HepG2 (cell line): ENCODE data around the gene MT1M. TPM values are rescaled to one million over a fixed set of nuclear protein-coding genes. Genes with fewer than 3 reads are reported as not detected.
A peak's percentile ranks its signal among the peaks of the same experiment; 100 is the strongest.

Source experiments
- CC2D1A ChIP-seq: sonication (generic); formaldehyde crosslinking; IDR thresholded peaks from 2 replicates; pipeline ENCODE4 v1.8.1; 2023; ENCODE audit warnings: mild to moderate bottlenecking, missing genetic modification reagents
- DNMT3B ChIP-seq: conservative IDR thresholded peaks from 2 replicates; pipeline ENCODE4 v1.6.1; 2016; ENCODE audit warnings: missing biosample characterization, control low read depth
- HNF4A ChIP-seq: sonication (generic); formaldehyde crosslinking; IDR thresholded peaks from 2 replicates; pipeline ENCODE4 v1.4.0; 2020; ENCODE audit warnings: missing genetic modification reagents
- TMF1 ChIP-seq: sonication (generic); formaldehyde crosslinking; IDR thresholded peaks from 2 replicates; pipeline ENCODE4 v1.8.1; 2022; ENCODE audit warnings: low read depth, missing genetic modification reagents
- TRIM24 ChIP-seq: sonication (generic); formaldehyde crosslinking; IDR thresholded peaks from 2 replicates; pipeline ENCODE4 v1.8.0; 2022; ENCODE audit warnings: mild to moderate bottlenecking, missing genetic modification reagents
- ZFP36L2 ChIP-seq: sonication (generic); formaldehyde crosslinking; IDR thresholded peaks from 2 replicates; pipeline ENCODE4 v1.4.0; 2020; ENCODE audit warnings: missing genetic modification reagents
- ZFP62 ChIP-seq: sonication (generic); formaldehyde crosslinking; IDR thresholded peaks from 2 replicates; pipeline ENCODE4 v1.4.0; 2020; ENCODE audit warnings: missing genetic modification reagents
- ZNF24 ChIP-seq: fragments of 450-650 bp; IDR thresholded peaks from 2 replicates; pipeline ENCODE4 v1.6.1; 2017; ENCODE audit warnings: antibody characterized with exemption, mild to moderate bottlenecking
- ZNF253 ChIP-seq: sonication (generic); formaldehyde crosslinking; IDR thresholded peaks from 2 replicates; pipeline ENCODE4 v1.8.0; 2022; ENCODE audit warnings: mild to moderate bottlenecking, missing genetic modification reagents, borderline replicate concordance
- ZNF282 ChIP-seq: fragments of 450-650 bp; IDR thresholded peaks from 2 replicates; pipeline ENCODE4 v1.6.1; 2018; ENCODE audit not compliant: partially characterized antibody
- ZNF431 ChIP-seq: sonication (generic); formaldehyde crosslinking; IDR thresholded peaks from 2 replicates; pipeline ENCODE4 v1.9.0; 2022; ENCODE audit warnings: missing genetic modification reagents, low read depth, mild to moderate bottlenecking, borderline replicate concordance
- ZNF460 ChIP-seq: sonication (generic); formaldehyde crosslinking; IDR thresholded peaks from 2 replicates; pipeline ENCODE4 v1.5.1; 2020; ENCODE audit warnings: missing genetic modification reagents, mild to moderate bottlenecking, borderline replicate concordance
- ZNF501 ChIP-seq: sonication (generic); formaldehyde crosslinking; IDR thresholded peaks from 2 replicates; pipeline ENCODE4 v1.5.1; 2020; ENCODE audit warnings: mild to moderate bottlenecking, moderate library complexity, missing genetic modification reagents
- polyA plus RNA-seq, 8 experiments: library from polyadenylated mRNA; depleted of rRNA in 3 of 8; stranded (reverse) in 7 of 8; unstranded in 1 of 8; fragments of >200 nt; fragmentation: Illumina TruSeq in 4 of 8; extraction: Trizol in 4 of 8; gene quantifications; 2 replicates each; pipeline versions ENCODE4 v1.2.1 to v1.2.3, GENCODE V29; 2011 to 2016; ENCODE audit warnings: low read depth in 4 of 8, missing spikeins in 1 of 8, mixed read lengths in 1 of 8; ENCODE audit not compliant: insufficient read depth in 1 of 8
- total RNA-seq, 5 experiments: library from RNA; depleted of rRNA; stranded (reverse); fragments of >200 nt; fragmentation: Illumina TruSeq; extraction: Trizol; gene quantifications; 2 replicates each; pipeline ENCODE4 v1.2.3, GENCODE V29; 2016; ENCODE audit warnings: low read depth in 1 of 5
- TF ChIP-seq, protein P1 (sequence below): sonication (generic); formaldehyde crosslinking; IDR thresholded peaks from 2 replicates; pipeline ENCODE4 v1.4.0; 2020; ENCODE audit warnings: missing genetic modification reagents
- TF ChIP-seq, protein P2 (sequence below): sonication (generic); formaldehyde crosslinking; IDR thresholded peaks from 2 replicates; pipeline ENCODE4 v1.8.1; 2023; ENCODE audit warnings: mild to moderate bottlenecking, missing genetic modification reagents, borderline replicate concordance
- TF ChIP-seq, protein P3 (sequence below): sonication (generic); formaldehyde crosslinking; IDR thresholded peaks from 2 replicates; pipeline ENCODE4 v1.5.0; 2020; ENCODE audit warnings: mild to moderate bottlenecking, missing genetic modification reagents, borderline replicate concordance
- TF ChIP-seq, protein P4 (sequence below): sonication (generic); formaldehyde crosslinking; IDR thresholded peaks from 2 replicates; pipeline ENCODE4 v1.5.0; 2020; ENCODE audit warnings: mild to moderate bottlenecking, missing genetic modification reagents

MT1M gene
- total and polyA plus RNA-seq, 2 of the 13 experiments (the other 11 are each of a cell fraction or from before 2014, with no cell fraction given): 4.6 TPM; not detected in 1

DNA sequence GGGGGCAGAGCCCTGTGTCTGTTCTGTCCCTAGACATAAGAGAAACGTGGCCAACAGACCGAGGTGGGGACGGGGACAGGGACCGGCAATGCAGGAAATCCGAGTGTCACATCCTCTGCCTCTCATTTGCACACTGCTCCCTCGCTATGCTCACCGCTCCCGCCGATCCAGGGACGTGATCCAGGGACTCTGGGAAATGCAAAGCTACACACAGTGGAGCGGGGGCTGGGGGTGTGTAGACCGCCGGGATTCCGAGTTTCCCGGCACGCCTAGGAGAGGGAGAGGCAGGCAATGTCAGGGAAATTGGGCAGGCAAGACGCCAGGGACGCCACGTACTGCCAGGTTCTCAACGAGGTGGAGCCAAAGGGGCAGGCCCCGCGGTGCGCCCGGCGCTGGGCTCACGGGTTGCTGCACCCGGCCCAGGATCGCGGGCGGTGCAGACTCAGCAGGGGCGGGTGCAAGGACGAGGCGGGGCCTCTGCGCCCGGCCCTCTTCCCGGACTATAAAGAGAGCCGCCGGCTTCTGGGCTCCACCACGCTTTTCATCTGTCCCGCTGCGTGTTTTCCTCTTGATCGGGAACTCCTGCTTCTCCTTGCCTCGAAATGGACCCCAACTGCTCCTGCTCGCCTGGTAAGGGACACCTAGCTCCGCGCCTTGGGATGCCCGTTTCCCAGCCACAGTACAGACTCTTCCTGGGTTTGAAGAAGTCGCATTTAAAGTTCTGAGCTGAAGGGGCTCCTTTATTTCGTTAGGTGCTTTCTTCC is 49.7 kb downstream of the MT1M start, which contains the start of gene MT1X (continued):
- TF ChIP-seq, protein P1, sequence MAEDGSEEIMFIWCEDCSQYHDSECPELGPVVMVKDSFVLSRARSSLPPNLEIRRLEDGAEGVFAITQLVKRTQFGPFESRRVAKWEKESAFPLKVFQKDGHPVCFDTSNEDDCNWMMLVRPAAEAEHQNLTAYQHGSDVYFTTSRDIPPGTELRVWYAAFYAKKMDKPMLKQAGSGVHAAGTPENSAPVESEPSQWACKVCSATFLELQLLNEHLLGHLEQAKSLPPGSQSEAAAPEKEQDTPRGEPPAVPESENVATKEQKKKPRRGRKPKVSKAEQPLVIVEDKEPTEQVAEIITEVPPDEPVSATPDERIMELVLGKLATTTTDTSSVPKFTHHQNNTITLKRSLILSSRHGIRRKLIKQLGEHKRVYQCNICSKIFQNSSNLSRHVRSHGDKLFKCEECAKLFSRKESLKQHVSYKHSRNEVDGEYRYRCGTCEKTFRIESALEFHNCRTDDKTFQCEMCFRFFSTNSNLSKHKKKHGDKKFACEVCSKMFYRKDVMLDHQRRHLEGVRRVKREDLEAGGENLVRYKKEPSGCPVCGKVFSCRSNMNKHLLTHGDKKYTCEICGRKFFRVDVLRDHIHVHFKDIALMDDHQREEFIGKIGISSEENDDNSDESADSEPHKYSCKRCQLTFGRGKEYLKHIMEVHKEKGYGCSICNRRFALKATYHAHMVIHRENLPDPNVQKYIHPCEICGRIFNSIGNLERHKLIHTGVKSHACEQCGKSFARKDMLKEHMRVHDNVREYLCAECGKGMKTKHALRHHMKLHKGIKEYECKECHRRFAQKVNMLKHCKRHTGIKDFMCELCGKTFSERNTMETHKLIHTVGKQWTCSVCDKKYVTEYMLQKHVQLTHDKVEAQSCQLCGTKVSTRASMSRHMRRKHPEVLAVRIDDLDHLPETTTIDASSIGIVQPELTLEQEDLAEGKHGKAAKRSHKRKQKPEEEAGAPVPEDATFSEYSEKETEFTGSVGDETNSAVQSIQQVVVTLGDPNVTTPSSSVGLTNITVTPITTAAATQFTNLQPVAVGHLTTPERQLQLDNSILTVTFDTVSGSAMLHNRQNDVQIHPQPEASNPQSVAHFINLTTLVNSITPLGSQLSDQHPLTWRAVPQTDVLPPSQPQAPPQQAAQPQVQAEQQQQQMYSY (CRISPR knock-in tag): peak; percentile 57
- TF ChIP-seq DNMT3B (CRISPR knock-in tag) (no peak), ZNF253 (no peak), ZFP36L2 (no peak), TMF1 (CRISPR knock-in tag) (0 out of 2 replicates have a peak, but pooled peaks have one; percentile 42), ZNF282 (no peak), ZNF501 (CRISPR knock-in tag) (no peak; the same call in none of the 2 replicates), TRIM24 (CRISPR knock-in tag) (no peak), HNF4A (CRISPR knock-in tag) (peak; percentile 26), CC2D1A (CRISPR knock-in tag) (peak; percentile 88; the same call in 1 of the 2 replicates), ZNF24 (no peak), ZFP62 (CRISPR knock-in tag) (no peak), ZNF431 (CRISPR knock-in tag) (no peak), ZNF460 (no peak)
- TF ChIP-seq, protein P2, sequence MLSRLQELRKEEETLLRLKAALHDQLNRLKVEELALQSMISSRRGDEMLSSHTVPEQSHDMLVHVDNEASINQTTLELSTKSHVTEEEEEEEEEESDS (CRISPR knock-in tag): no peak
- TF ChIP-seq, protein P3, sequence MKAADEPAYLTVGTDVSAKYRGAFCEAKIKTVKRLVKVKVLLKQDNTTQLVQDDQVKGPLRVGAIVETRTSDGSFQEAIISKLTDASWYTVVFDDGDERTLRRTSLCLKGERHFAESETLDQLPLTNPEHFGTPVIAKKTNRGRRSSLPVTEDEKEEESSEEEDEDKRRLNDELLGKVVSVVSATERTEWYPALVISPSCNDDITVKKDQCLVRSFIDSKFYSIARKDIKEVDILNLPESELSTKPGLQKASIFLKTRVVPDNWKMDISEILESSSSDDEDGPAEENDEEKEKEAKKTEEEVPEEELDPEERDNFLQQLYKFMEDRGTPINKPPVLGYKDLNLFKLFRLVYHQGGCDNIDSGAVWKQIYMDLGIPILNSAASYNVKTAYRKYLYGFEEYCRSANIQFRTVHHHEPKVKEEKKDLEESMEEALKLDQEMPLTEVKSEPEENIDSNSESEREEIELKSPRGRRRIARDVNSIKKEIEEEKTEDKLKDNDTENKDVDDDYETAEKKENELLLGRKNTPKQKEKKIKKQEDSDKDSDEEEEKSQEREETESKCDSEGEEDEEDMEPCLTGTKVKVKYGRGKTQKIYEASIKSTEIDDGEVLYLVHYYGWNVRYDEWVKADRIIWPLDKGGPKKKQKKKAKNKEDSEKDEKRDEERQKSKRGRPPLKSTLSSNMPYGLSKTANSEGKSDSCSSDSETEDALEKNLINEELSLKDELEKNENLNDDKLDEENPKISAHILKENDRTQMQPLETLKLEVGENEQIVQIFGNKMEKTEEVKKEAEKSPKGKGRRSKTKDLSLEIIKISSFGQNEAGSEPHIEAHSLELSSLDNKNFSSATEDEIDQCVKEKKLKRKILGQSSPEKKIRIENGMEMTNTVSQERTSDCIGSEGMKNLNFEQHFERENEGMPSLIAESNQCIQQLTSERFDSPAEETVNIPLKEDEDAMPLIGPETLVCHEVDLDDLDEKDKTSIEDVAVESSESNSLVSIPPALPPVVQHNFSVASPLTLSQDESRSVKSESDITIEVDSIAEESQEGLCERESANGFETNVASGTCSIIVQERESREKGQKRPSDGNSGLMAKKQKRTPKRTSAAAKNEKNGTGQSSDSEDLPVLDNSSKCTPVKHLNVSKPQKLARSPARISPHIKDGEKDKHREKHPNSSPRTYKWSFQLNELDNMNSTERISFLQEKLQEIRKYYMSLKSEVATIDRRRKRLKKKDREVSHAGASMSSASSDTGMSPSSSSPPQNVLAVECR (CRISPR knock-in tag): peak; percentile 63; the same call in 1 of the 2 replicates
- TF ChIP-seq, protein P4, sequence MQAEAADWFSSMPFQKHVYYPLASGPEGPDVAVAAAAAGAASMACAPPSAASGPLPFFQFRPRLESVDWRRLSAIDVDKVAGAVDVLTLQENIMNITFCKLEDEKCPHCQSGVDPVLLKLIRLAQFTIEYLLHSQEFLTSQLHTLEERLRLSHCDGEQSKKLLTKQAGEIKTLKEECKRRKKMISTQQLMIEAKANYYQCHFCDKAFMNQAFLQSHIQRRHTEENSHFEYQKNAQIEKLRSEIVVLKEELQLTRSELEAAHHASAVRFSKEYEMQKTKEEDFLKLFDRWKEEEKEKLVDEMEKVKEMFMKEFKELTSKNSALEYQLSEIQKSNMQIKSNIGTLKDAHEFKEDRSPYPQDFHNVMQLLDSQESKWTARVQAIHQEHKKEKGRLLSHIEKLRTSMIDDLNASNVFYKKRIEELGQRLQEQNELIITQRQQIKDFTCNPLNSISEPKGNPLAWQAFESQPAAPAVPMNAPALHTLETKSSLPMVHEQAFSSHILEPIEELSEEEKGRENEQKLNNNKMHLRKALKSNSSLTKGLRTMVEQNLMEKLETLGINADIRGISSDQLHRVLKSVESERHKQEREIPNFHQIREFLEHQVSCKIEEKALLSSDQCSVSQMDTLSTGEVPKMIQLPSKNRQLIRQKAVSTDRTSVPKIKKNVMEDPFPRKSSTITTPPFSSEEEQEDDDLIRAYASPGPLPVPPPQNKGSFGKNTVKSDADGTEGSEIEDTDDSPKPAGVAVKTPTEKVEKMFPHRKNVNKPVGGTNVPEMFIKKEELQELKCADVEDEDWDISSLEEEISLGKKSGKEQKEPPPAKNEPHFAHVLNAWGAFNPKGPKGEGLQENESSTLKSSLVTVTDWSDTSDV (CRISPR knock-in tag): no peak
